ENCODE measurements around the gene MRPS18A.
A peak's percentile ranks its signal among the peaks of the same experiment; 100 is the strongest.
"Not testable (repeated sequence)": the region's sequence is repeated elsewhere in the genome, so short reads cannot be mapped to it uniquely, and the experiment has no call there.

Gene MRPS18A

DNA sequence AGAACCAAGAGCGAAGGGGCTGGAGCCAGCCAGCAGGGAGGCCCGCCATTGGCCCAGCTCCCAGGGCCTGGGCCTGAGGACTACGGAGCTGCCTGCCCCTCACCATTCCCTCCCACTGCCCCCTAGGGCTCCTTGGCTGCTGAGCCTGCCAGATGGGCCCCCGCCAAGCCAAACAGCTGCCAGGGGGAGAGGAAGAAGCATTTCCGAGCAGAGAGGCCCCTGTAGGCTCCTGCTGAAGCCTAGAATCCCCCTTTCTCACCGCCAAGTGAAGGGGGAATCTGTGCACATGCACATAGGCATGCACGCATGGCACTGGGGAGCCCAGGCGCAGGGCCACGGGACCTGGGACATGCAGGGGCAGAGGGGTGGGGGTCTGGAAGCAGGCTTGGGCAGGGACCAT, 28.5 kb upstream of the MRPS18A start:
- no peak for DNase-seq

- DNase-seq: no peak
Observed at GRCh38 chr6:43715056-43715788, 27.6 kb upstream of the MRPS18A start.

- no peak for DNase-seq
Observed at GRCh38 chr6:43714311-43715055, 26.9 kb upstream of the MRPS18A start.

DNA sequence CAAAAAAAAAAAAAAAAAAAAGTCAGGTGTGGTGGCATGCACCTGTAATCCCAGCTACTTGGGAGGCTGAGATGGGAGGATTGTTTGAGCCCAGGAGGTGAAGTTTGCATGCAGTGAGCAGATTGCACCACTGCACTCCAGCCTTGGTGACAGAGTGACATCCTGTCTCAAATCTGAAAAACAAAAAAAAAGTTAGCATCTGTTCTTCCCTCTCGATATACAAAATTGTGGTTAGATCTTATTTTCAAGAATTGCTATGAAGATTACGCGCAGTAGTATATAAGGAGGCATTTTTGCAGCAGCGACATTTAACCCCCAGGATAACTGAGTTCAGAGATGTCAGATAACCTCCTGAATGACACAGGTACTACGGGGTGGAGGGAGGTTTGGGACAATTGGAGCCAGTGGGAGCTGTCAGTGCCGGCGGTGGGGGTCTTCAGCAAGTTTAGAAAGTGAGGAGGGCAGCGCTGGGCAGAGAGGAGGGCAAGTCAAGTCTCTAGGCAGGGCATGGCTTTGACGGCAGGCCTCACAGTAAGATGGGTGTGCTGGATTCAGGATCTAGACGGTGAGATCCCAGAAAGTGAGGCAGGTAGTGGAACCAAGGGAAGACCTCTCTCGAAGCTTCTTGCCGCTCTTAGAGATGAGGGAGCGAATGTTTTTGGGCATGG, 26.2 kb upstream of the MRPS18A start:
- no peak for DNase-seq

DNA sequence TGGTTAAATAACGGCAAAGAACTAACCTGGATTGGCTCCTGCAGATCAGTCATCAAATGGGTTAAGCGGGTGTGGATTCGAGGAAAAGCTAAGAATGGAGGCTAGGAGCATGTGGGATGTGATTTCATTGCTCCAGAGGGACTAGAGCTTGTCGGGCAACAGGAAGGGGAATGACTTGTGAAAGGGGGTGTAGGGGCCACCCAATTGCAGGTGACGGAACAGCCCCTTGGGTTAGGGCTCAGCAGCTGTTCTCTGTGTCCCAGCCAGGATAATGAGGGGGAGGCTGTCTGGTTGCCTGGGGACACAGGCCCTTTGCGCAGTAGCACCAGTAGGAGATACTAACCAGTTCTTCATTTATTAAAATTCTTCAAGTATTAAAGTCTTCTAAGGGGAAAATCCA, 25.0 kb upstream of the MRPS18A start:
- DNase-seq: no peak

GRCh38 chr6:43710576-43710975, 23.0 kb upstream of the MRPS18A start:
- no peak for DNase-seq

GRCh38 chr6:43709654-43710303, 22.2 kb upstream of the MRPS18A start:
- no peak for DNase-seq

DNA sequence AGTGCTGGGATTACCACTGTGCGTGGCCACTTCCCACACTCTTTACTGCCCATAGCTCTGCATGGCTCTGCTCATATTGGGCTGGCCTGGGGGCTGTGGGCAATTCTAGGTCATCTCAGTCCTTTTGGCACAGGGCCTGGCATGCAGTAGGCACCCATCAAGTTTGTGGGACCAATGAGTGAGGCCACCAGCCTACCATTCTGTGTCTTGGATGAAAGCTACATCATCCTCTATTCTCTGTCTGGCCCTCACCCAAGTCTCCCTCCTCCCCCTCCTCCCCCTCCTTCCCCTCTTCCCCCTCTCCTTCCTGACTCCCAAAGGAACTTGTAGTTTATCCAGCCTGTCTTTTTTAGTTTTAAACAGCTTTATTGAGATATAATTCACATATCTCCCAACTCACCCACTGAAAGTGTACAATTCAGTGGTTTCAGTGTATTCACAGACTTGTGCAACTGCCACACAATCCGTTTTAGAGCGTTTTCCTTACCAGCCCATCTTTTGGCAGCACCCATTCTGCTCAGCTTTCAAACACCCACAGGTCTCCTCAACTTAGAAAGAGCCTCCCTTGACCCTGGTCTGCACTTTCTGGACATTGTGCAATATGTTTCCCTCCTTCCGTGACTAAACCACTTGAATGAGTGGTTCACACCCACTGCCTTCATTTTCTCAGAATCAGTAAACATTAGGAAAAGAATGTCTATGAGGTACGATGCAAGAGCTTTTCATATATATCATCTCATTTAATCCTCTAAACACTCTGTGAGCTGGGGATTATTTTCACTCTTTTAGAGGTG, 21.5 kb upstream of the MRPS18A start:
- DNase-seq: no peak

- DNase-seq: no peak
Observed at GRCh38 chr6:43707767-43708166, 20.2 kb upstream of the MRPS18A start.

GRCh38 chr6:43707269-43707668, 19.7 kb upstream of the MRPS18A start:
- DNase-seq: no peak

DNA sequence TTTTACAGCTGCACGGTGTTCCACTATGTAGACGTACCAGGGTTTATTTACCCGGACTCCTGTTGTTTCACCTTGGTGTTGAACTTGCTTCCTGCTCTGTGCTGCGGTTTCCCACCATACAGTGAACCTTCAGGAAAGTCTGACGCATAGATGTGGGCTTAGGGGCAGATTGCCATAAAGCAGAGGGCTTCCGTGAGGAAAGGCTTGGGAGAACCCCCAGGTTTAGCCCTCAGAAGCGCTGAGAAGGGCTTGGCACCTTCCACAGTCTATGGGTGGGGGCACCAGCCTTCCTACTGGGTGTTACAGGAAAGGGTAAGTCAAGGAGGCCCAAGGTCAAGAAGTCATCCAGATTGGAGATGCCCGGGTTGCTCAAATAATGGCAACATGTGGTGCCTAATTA, 19.2 kb upstream of the MRPS18A start:
- DNase-seq: no peak

DNA sequence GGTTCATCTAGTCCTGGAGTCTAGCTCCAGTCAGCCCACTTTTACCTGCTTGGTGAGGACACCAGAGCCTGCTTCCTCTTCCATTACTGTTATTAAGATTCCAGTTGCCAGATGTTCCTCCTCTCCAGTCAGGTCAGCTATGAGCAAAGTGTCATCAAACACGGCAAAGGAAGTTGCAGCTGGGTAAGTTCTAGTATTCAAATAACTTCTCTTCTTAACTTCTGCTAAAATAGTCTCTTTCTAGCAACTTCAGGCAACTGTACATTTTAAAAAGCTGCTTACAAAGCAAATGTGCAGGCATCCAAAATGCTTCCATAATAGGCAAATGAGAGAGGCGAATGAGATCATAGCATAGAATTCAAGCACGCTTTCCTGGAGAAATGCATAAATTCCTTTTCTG, 18.4 kb upstream of the MRPS18A start:
- DNase-seq: no peak

- no peak for DNase-seq
Observed at GRCh38 chr6:43703512-43704429, 16.2 kb upstream of the MRPS18A start.

GRCh38 chr6:43702534-43703440, 15.2 kb upstream of the MRPS18A start:
- peak; percentile 93 for DNase-seq

- no peak for DNase-seq
Observed at GRCh38 chr6:43702171-43702533, 14.6 kb upstream of the MRPS18A start.

DNA sequence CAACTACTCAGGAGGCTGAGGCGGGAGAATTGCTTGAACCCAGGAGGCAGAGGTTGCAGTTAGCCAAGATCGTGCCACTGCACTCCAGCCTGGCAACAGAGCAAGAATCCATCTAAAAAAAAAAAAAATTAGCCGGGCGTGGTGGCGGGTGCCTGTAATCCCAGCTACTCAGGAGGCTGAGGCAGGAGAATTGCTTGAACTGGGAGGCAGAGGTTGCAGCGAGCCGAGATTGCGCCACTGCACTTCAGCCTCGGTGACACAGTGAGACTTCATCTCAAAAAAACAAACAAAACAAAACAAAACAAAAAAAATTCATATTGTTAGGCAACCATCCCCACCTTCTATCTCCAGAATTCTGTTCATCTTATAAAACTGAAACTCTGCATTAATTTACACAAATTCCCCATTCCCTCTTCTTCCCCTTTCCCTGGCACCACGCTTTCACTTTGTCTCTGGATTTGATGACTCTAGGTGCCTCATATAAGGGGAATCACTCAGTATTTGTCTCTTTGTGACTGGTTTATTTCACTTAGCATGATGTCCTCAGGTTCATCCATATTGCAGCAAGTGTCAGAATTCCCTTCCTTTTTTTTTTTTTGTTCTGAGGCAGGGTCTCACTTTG, 13.5 kb upstream of the MRPS18A start:
- not testable (repeated sequence) for DNase-seq

GRCh38 chr6:43699564-43700186, 12.1 kb upstream of the MRPS18A start:
- DNase-seq: no peak

DNA sequence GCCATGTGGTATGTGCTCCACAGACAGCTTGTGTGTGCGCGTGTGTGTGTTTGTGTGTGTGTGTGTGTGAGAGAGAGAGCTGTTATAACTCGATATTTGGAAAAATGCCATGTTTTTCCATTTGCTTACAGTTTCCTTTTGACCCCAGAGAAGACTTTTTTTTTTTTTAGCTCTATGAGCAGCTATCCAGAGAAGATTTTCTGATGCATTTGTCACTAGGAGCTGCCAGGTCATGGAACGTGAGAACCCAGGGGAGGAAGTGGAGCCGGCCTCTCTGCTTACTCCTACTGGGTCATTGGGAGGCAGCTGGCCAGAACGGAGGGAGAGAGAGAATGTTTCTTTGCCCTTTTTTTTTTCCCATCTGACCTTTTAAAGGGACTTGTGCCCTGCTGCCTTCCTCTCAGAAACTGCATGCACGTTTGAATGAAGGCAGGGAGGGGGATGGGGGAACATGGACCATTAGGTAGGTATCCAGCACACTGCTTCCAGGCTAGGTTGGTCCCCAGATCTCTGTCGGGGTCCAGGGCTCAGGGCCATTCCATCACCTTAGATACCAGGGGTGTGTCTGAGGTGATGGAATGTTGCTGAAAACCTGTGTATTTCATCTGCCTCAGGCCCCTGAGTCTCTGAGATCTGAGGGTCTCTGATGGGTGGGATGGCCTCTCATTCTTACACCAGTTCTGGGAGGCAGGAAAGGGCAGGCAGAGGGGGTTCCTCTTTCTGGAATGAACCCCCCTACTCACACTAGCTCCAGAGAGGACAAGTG, 11.2 kb upstream of the MRPS18A start:
- no peak for DNase-seq

DNA sequence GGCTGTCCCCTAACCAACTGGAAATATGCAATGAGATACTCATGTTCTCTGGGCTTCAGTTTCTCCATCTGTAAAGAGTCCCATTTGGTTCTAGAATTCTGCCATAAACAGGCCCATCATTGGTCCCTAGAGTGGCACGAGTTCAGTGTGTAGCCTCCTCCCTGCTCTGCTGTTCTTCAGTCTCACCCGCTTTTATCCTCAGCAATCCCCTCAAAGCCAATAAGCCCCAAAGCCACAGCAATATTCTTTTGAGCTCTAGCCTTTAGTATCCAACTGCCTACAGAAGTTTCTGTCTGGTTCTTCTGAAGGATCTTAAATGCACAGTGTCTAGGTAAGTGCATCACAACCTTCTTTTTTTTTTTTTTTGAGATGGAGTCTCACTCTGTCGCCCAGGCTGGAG, 9.8 kb upstream of the MRPS18A start:
- no peak for DNase-seq

Data from hematopoietic multipotent progenitor cell treated with erythropoietin and hydrocortisone succinate and interleukin-3 and kit ligand, for 6 days (in vitro differentiated cells).